GM21367 (cell line): Measurements from ENCODE around the gene EXOC6B.

Experiments used
- ATAC-seq: cut with Tn5 transposase; IDR thresholded peaks from one replicate; pipeline ENCODE4 v1.9.1; 2021; ENCODE audit not compliant: unreplicated experiment

EXOC6B gene

DNA sequence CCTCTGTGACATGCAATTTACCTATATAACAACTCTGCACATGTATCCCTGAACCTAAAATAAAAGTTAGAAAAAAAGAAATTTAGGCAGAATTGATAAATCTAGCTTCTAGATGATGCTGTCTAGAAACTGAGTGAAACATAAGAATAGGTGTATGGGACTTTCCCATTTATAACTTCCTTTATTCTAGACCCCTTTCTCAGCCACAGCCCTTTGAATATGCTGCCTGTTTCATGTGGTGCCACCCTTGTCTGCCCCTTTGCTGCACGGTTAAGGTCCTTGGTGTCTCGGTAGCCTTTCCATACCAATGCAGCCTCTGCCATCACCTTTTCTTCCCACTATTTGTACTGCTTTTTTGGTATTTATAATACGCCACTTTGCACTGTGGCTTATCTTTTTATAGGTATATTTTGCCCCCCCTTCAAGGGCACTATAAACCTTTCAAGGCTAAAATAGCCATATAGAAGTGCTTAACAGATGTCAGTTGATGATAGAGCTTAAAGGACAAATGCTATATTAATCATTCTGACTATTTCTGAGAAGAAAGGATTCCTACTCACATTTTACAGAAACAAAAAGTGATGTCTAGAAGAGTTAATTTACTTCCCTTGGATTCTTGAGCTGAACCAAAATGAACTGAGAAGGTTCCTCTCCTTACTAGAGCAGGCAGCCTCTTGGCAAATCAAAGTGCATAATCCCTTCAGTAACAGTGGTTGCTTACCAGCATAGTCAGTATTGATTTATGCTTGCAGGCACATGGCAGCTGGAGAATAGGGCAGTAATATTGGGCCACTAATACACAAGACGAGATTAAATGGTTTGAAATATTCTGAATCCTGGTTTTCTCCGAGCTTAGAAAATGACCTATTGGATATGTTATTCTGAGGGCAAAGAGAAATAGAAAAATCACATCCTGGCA lies 590.1 kb downstream of the EXOC6B start:
- ATAC-seq, result no peak

DNA sequence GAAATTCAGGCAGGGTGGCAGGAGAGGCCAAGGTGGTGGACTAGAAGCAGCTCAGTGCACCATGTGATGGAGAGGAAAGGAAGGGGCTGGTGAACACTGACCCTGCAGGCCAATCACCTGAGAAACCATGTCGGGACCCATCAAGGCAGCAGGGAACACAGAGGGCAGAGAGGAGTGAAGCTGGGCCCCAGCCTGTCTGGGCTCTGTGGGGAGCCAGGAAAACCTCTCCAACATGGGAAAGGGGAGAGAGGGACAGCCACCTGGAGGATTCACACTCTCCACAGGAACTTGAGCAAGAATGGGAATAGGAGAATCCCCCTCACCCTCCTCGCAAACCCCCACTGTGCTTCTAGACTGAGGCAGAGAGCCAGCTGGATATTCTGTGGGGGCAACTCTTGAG lies 592.6 kb downstream of the EXOC6B start:
- no peak for ATAC-seq

DNA sequence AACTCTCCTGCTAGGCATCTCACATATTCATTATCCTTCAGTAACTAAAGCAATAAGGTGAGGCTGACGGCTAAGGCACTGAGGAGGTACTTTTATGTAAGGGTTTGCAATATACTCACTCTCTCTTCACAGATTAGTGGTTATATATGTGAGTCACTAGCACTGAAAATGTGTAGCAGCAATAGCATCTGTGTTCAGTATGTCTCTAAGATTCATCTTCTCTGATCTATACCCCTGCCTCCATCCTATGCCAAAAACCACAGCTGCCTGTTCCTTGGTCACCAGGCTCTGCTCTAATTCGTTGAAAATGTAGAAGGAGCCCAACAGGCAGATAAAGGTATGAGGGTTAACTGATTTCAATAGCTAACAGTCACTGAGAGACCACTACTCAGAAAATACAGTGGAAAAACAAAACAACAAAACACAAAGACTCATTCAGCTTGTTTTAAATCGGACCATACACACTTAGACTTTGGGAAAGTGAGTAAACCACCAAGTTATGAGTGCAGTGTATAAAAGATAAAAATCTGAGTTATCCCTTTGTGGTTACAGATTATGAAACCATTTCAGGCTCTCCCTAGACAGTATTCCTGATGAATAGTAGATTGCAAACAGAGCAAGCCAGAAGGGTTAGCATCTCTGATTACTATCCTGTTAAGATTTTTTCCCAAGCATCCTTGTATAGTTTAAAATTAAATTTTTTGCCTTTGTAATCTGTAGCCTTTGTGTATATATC lies 602.8 kb downstream of the EXOC6B start:
- no peak for ATAC-seq

DNA sequence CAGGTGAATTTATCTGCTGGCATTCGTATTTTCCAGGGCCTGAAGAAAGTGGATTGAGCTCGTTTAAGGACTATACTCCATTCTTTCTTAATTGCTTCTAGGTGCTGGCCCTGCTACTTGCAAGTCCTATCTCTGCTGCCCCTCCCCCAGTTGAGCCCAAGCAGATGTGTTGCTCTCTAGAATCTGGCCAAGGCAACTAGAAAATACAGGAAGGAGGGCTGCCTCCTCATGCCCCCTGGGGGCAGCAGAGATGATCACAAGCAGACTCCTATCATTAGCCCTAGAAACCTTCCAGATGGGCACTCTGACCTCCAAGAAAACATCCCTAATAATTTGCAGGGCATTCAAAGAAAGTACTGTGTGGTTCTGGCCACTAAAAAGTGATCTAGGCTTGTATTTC lies 605.7 kb downstream of the EXOC6B start:
- ATAC-seq, result no peak

DNA sequence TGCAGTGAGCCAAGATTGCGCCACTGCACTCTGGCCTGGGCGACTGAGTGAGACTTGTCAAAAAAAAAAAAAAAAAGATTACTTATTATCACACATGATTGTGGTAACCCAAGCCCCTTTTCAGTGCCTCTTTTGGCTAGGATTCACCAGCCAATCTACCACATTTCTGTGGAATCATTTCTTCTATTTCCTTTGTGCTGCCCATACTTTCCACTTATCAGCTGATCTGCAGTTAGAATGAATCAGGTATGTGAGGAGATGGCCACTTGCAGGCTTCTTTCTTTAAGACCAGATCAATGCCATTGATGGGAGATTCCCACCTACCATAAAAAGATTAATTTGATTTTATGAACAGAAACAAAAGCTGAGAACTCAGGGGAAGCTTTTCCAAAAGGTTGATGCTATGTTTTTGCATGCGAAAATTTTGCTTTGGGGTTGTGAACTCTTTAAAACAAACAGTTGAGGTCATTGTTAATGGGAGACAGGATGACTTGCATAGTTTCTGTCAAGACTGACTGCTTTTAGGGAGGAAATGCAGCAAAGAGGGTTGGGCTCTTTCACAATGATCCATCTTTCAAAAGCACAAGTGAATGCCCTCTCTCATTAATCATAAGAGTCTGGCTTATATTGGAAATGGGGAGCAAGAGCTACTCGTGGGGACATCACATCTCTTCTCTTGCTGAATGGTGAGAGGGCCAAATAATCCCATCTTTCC lies 611.2 kb downstream of the EXOC6B start:
- no peak for ATAC-seq

DNA sequence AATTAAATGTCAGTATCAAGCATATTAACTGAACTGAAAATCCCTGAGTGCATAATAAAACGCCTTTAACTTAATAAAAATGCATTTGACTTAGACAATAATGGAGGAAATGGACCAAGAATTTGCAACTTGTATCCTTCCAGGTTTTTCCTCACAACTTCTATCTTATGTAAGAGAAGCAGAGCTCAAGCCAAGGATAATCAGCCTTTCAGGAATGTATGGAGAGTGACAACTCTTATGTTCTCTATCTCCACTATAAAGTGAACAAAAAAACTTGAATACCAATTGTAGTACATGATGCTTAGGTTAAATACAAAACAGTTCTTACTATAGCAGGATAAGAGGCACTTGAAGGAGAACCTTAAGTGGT lies 613.4 kb downstream of the EXOC6B start:
- no peak for ATAC-seq

DNA sequence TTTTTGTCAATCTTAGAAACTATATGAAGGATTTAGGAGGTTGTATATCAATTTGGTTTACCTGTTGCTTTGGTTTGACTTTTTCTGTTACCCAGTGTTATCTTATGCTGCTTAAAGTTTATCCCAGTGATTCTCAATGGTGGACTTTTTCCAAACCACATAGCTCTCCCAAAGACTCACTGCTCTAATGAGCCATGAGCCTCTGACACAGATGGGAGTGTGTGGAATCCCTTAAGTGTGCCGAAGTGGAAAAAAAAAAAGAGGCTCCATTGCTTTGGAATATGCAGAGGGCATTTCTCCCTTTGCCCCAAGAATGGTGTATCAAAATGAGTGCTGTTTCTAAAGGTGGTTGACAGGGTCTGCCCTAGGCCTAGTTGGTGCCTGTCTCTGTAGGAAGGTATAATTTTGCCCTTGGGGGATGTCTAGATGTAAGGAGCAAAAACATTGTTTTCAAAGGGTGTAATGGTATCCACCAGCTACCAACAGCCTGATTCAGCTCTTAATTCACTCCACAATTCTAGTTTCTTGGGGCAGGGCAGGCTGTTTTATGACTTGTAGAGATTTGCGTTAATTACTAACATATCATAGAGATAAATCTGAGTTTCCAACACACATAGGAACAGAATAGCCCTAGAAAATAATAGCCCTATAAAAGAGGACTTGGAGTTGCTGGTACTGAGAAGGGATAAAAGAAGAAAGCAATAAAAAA lies 613.9 kb downstream of the EXOC6B start:
- no peak for ATAC-seq

DNA sequence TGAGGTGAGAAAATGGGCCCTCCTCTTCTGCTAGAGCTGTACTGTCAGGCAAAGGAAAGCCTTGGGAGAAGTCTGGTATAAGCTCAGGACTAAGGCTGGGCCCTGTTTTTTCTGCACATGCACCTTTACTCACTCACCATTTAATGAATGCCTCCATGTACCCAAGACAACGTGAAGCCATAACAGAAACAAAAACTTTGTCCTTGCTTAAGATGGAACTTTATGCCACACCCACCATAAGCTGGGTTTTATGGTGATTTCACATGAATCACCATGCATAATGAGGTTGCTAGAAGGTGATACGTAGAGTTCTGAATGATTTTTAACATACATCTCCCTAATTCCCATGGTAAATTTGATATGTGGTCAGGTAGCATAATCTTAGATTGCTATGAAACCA lies 614.5 kb downstream of the EXOC6B start:
- ATAC-seq, result no peak

DNA sequence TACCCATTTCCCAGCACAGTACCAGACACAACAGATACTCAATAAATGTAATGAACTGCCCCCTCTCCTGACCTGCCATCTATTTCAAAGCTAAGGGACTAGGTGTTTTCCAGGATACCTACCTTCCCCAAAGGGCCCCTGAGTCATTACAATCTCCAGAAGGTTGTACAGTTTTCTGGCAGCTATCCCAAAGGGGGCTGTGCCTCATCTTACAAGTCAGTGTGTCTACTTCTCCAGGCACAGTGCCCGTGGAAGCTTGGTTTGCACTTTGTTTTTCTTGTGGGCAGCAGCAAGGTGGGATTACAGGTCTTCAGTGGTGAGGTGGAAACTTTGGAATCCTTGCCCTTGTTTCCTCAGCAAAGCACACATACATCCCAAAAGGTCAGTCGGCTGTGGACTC lies 615.4 kb downstream of the EXOC6B start:
- ATAC-seq, result no peak

DNA sequence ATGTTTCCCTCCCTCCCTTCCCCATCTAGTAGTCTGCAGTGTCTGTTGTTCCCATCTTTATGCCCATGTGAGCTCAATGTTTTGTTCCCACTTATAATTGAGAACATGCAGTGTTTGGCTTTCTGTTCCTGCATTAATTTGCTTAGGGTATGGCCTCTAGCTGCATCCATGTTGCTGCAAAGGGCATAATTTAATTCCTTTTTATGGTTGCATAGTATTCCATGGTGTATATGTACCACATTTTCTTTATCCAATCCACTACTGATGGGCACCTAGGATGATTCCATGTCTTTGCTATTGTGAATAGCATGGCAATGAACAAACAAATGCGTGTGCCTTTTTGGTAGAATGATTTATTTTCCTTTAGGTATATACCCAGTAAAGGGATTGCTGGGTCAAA lies 617.6 kb downstream of the EXOC6B start:
- ATAC-seq, result no peak

DNA sequence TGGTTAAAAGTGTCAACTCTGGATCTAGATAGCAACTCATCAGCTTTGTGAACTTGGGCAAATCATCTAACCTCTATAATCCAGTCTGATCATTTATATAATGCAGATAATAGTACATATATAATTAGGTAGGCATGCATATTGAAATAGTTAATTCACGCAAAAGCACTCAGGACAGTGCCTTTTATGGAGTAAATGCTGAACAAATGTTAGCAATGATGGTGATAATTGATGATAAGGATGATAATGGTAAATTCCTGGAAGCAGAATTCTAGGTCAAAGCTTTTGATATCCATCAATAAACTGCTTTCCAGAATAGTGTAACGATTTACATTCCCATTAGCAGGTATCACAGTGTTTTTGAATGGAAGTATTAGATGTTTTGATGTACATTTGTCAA lies 618.5 kb downstream of the EXOC6B start:
- ATAC-seq, result no peak

DNA sequence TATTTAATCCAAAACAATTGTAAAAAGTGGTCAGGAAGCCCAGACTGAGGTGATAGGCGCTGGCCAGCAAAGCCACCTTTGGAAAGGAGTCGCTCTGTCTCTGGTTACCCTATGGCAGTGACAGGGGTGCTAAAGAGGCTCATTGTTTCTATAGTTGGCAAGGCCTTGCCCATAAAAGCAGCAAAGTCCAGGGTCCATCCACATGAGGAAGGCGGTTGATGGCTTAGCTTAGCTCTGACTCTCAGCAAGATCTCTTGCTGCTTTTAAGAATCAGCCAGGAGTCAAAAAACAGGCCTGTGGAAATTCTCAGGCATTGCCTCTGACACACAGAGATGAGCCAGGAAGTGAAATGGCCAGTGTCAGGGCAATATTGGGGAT lies 620.3 kb downstream of the EXOC6B start:
- ATAC-seq, result no peak

DNA sequence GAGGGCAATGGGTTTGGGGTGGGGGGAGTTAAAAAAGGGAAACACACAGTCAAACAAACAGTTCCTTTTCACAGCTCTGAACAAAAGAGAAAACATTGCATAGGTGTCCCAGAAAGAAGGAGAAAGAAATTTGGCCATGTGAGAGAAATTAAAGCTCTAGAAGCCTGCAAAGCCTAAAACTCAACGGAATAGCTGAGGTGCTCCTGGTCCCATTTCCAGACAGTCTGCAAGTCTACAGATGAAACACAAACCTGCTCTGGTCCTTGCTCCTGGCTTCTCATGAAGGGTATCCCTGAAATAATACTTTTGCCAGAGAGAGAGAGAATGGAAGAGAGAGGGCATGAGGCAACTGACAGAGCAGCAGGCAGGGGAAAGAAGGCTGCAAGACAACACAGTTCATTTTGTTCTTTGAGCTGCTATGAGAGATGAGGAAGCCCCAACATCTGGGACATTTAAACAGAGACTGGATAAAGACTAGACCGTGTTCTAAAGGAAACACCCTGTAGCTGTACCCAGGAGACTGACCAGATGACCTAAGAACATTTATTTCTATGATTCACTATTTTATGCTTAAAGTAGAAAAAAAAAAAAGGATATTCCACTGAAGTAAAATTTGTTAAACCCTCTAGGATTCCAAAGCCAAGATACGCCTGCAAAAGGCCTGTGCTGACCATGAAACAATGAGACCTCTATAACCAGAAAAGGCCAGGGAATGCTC lies 620.9 kb downstream of the EXOC6B start:
- no peak for ATAC-seq

DNA sequence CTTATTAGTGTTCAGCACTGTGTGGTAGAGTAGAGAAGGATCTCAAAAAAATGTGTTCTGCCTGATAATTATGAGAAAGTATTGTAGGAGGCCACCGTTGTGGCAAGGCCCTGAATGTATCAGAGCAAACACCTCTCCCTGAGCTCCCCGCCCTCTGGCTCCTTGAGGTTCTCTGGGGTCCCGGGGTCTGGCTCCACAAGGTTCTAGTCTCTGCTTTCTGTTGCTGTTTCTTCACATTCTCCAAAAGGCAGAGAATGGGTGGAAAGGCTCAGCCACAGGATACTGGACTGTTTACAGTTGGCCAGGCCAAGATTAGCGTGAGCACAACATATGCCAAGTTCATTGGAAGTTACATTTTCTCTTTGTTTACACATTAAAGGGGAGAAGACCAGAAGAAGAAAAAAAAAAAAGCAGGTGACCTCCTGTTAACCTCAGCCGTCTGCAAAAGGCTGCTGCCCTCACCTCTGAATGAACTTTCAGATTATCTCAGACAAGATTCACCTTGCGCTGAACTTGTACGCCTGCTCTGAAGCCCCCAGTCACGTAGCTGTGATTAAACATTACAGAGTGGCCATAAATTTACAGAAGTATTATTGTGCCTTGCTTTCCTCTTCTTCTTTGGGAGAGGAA lies 621.6 kb downstream of the EXOC6B start:
- no peak for ATAC-seq

DNA sequence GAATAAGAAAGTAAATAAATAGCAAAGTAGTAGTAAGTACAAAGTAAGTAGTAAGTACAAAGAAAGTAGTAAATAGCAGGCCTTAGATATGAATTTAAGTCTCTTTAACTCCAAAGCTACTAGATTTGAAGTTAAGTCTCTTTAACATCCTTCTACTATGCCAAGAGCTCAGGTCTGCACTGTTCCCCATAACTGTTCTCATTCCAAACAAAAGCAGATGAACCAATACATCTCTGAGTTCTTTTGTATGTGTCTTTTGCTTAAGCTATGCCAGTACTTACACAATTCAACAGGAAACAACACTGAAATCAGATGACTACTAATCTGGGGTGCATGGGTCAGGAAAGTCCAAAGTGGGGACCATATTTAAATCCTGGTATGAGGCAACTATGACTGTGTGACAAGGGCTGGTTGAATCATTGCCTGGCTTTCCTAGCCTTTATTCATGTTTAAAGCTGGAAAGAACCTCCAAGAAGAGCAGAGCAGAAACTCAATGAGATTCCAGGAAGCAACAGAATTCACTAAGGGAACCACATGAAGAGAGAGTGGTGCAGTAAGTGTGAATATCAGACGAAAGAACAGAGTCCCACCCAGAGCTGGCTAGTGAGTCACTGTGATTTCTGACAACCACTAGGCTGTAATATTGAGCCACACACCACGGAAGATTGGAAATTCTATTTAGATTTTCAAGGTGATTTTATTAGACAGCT lies 627.1 kb downstream of the EXOC6B start:
- no peak for ATAC-seq

DNA sequence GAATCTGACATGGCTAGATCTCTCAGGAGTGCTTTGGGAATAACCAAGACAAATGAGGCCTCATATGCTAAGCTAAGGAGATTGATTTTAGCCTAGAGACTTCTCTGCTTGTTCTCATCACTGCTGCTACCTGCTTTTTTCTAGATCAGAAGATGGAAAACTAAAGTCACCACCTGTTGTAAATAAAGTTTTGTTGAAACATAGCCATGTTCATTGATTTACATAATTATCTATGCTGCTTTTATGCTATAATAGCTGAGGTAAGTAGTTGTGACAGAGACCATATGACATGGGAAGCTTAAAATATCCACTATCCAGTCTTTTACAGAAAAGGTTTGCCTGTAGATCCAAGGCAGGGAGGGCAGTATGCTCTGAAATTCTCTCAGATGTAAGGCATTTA lies 632.1 kb downstream of the EXOC6B start:
- no peak for ATAC-seq

DNA sequence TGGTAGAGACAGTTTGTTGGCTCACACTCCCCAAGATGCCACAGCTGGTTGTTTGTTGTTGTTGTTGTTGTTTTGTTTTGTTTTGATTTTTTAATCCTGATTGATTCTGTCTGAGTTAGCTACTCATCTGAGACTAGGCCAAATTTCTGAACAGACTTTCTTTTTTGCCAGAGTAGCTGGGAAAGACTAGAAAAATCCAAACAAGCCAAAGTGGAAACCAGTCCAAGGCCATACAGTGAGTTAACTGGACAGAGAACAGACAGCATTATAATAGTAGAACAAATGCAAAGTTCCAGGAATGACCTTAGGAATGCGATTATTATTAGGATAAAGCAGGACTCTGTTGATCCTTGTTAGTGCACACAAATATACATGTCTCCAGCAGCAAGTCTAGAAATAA lies 634.4 kb downstream of the EXOC6B start:
- no peak for ATAC-seq

DNA sequence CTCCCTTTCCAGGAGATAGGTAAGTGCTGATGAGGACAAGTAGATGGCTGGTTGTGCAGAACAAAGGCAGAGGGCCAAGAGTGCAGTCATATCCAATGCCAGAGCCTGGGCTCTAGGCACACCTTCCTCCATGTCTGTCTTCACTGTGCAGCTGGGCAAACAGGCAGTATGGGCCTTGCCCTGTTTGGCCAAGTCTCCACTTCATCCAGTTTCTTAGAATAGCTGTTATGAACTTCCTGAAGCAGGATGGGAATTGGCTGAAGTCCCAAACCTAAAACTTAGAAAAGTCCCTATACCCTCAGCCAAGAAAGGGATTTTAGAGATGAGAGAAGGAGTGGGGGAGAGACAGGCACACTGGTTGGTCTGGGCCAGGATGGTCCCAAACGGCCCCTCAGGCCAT lies 640.6 kb downstream of the EXOC6B start:
- no peak for ATAC-seq

DNA sequence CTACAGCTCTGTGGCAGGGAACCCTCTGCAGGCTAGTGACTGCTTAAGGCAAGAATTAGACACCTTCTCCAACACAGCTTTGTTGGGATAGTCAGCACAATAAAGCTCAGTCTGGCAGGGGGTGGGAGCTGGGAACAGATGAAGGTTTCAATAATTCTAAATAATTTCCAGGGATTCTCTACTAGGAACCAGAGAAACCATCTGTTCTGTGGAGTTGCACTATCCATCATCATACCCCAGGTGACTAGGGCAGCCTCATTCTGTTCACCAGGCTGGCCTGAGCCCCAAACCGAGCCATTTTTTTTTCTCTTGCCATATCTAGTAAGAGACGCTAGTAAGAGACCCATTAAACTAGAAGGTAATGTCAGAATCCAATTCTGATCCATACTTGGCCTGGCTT lies 642.4 kb downstream of the EXOC6B start:
- ATAC-seq, result no peak

DNA sequence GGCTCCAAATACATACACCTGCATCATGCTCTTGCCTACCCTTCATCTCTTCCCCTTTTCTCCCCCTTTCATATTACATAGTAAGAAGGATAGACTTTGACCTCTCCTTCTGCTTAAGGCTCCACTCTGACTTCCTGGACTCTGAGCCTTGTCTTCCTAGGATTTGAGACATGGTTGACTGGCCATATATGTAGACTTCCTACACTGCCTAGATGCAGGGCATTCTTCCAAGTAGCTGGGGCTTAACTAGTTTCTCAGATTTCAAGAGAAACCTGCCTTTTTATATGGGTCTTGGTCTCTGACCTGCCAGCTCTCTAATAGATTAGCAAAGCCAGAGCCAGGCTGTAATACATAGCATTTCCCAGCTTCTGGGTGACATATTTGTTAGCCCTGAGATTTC lies 642.8 kb downstream of the EXOC6B start:
- no peak for ATAC-seq
